SK-N-MC (cell line): Measurements from ENCODE around the gene SYCE3.

Source experiments
- EZH2 ChIP-seq: fragments of 200-600 bp; sonication (generic); IDR thresholded peaks from one replicate; pipeline ENCODE4 v1.6.1; 2017; ENCODE audit warnings: antibody characterized with exemption
- FOXP2 ChIP-seq: optimal IDR thresholded peaks from 2 replicates; pipeline ENCODE3; 2011; ENCODE audit warnings: mild to moderate bottlenecking, moderate library complexity; ENCODE audit not compliant: insufficient read depth; ENCODE audit errors: extremely low read length, control extremely low read depth

- TF ChIP-seq FOXP2 (no peak), EZH2 (no peak)
Observed at GRCh38 chr22:50516891-50517290, 45.8 kb downstream of the SYCE3 start.
